Stomach (tissue), 4 donors: Measurements from ENCODE around the gene RCOR1.

ENCODE experiments used
- EP300 ChIP-seq: sonication (generic); formaldehyde crosslinking; IDR thresholded peaks from one replicate; pipeline ENCODE4 v1.6.1; 2017; ENCODE audit warnings: antibody characterized with exemption
- TF ChIP-seq, protein P1 (sequence below), 7 experiments: fragments of 450-650 bp in 4 of 7; fragments of 200-600 bp in 3 of 7; sonication (generic) in 3 of 7; IDR thresholded peaks; one replicate each; pipeline ENCODE4 v1.5.1; 2016 to 2019; ENCODE audit warnings: antibody characterized with exemption in 7 of 7, control low read depth in 2 of 7, mild to moderate bottlenecking in 1 of 7

DNA sequence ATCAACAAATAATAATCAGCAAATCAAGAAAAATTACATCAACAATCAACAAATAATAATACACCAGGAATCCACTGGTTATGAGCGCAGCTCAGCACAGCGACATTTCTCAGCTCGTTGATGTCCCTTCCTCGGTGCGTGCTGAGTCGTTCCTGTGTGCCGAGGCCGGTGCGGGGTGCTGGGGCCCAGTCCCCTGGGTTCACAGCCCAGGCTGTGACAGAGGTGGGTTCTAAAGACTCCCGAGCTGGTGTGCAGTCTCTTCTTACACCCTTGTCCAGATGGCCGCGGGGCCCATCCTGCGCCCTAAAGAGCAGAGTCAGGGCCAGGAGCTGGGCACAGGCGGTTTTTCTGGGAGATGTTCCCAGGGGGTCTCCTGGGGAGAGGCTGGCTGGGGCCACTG lies 157.9 kb downstream of the RCOR1 start:
- TF ChIP-seq, protein P1, sequence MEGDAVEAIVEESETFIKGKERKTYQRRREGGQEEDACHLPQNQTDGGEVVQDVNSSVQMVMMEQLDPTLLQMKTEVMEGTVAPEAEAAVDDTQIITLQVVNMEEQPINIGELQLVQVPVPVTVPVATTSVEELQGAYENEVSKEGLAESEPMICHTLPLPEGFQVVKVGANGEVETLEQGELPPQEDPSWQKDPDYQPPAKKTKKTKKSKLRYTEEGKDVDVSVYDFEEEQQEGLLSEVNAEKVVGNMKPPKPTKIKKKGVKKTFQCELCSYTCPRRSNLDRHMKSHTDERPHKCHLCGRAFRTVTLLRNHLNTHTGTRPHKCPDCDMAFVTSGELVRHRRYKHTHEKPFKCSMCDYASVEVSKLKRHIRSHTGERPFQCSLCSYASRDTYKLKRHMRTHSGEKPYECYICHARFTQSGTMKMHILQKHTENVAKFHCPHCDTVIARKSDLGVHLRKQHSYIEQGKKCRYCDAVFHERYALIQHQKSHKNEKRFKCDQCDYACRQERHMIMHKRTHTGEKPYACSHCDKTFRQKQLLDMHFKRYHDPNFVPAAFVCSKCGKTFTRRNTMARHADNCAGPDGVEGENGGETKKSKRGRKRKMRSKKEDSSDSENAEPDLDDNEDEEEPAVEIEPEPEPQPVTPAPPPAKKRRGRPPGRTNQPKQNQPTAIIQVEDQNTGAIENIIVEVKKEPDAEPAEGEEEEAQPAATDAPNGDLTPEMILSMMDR (IDR thresholded peaks at IDR 0.05), result no peak
- no peak for TF ChIP-seq EP300
